IMR-90 (cell line): ENCODE results near the gene HSFX4. TPM values are rescaled to one million over a fixed set of nuclear protein-coding genes. Genes with fewer than 3 reads are reported as not detected.

Experiments
- ATAC-seq: fragments of 200-7000 bp; cut with Tn5 transposase; 2 replicates; pipeline ENCODE4 v1.9.1; 2020; ENCODE audit warnings: low read depth, mild to moderate bottlenecking, moderate library complexity
- BruUV-seq: library from RNA; stranded (reverse); fragments of 400-500 nt; replicated peaks from 2 replicates; lab custom pipeline; 2021; lab: Mats Ljungman, UMichigan
- CTCF ChIA-PET: fragments of 300-600 bp; formaldehyde crosslinking; extraction: SDS; loops from one replicate; lab custom pipeline; 2021; ENCODE audit warnings: antibody characterized with exemption; lab: Yijun Ruan, JAX
- POLR2A ChIA-PET: fragments of 300-600 bp; sonication (Branson Sonifier 250); formaldehyde crosslinking; loops from one replicate; lab custom pipeline; 2022; ENCODE audit warnings: antibody characterized with exemption; ENCODE audit not compliant: unreplicated experiment; lab: Charles Lee
- DNase-seq: peaks from one replicate; pipeline ENCODE4 v3.0.0; 2013
- H2AFZ ChIP-seq: replicated peaks from 2 replicates; pipeline ENCODE3; 2013; ENCODE audit warnings: low read length, mild to moderate bottlenecking; ENCODE audit not compliant: poor library complexity
- H2AK5ac ChIP-seq: 2 replicates; pipeline ENCODE4 v1.6.1; 2013; ENCODE audit warnings: low read depth, low read length, inconsistent platforms
- H2AK9ac ChIP-seq: replicated peaks from 2 replicates; pipeline ENCODE3; 2013; ENCODE audit warnings: mild to moderate bottlenecking, low read depth, low read length, moderate library complexity; ENCODE audit not compliant: poor library complexity
- H2BK120ac ChIP-seq: 2 replicates; pipeline ENCODE4 v1.6.1; 2013; ENCODE audit warnings: low read depth, low read length, inconsistent platforms
- H2BK15ac ChIP-seq: 3 replicates; pipeline ENCODE4 v1.6.1; 2013; ENCODE audit warnings: low read depth, low read length, inconsistent platforms
- H2BK20ac ChIP-seq: 2 replicates; pipeline ENCODE4 v1.6.1; 2013; ENCODE audit warnings: low read depth, mild to moderate bottlenecking, inconsistent platforms, low read length, moderate library complexity
- H2BK5ac ChIP-seq: 2 replicates; pipeline ENCODE4 v1.6.1; 2013; ENCODE audit warnings: mild to moderate bottlenecking, low read depth, low read length, inconsistent platforms; ENCODE audit not compliant: poor library complexity, severe bottlenecking
- H3K14ac ChIP-seq: replicated peaks from 2 replicates; pipeline ENCODE4 v1.6.1; 2013; ENCODE audit warnings: low read depth, low read length, inconsistent platforms
- H3K18ac ChIP-seq: 2 replicates; pipeline ENCODE4 v1.6.1; 2013; ENCODE audit warnings: low read depth, low read length, control low read depth
- H3K23ac ChIP-seq: 2 replicates; pipeline ENCODE4 v1.6.1; 2013; ENCODE audit warnings: low read depth, low read length, inconsistent platforms
- H3K27ac ChIP-seq: 2 replicates; pipeline ENCODE4 v1.5.1; 2013; ENCODE audit warnings: mild to moderate bottlenecking, control low read depth, low read length; ENCODE audit not compliant: insufficient read depth
- H3K27me3 ChIP-seq: 2 replicates; pipeline ENCODE4 v1.6.1; 2013; ENCODE audit warnings: low read length; ENCODE audit not compliant: control insufficient read depth, insufficient read depth
- H3K36me3 ChIP-seq: 2 replicates; pipeline ENCODE4 v1.6.1; 2013; ENCODE audit warnings: low read length, mixed read lengths; ENCODE audit not compliant: control insufficient read depth, insufficient read depth
- H3K4ac ChIP-seq: 2 replicates; pipeline ENCODE4 v1.6.1; 2013; ENCODE audit warnings: low read depth, low read length, inconsistent platforms
- H3K4me1 ChIP-seq: 2 replicates; pipeline ENCODE4 v1.6.1; 2013; ENCODE audit warnings: low read length, mixed read lengths; ENCODE audit not compliant: control insufficient read depth, insufficient read depth
- H3K4me2 ChIP-seq: 2 replicates; pipeline ENCODE4 v1.6.1; 2013; ENCODE audit warnings: low read depth, mild to moderate bottlenecking, control low read depth, low read length, moderate library complexity
- H3K4me3 ChIP-seq: 2 replicates; pipeline ENCODE4 v1.5.1; 2013; ENCODE audit warnings: low read depth, mild to moderate bottlenecking, control low read depth, low read length, moderate library complexity; ENCODE audit not compliant: insufficient read depth
- H3K56ac ChIP-seq: 2 replicates; pipeline ENCODE4 v1.6.1; 2013; ENCODE audit warnings: low read length, inconsistent platforms; ENCODE audit not compliant: insufficient read depth; ENCODE audit errors: extremely low read depth
- H3K79me1 ChIP-seq, 2 experiments: 2 replicates each; pipeline ENCODE4 v1.6.1; 2013; ENCODE audit warnings: low read length in 2 of 2, inconsistent platforms in 1 of 2, low read depth in 1 of 2
- H3K9ac ChIP-seq: 2 replicates; pipeline ENCODE4 v1.6.1; 2013; ENCODE audit warnings: low read depth, low read length, control low read depth
- H3K9me1 ChIP-seq: 2 replicates; pipeline ENCODE4 v1.6.1; 2013; ENCODE audit warnings: low read length, inconsistent platforms; ENCODE audit not compliant: insufficient read depth
- H3K9me3 ChIP-seq: 2 replicates; pipeline ENCODE4 v1.6.1; 2013; ENCODE audit warnings: low read length; ENCODE audit not compliant: control insufficient read depth, insufficient read depth
- H4K20me1 ChIP-seq: 2 replicates; pipeline ENCODE4 v1.6.1; 2013; ENCODE audit warnings: low read length, inconsistent platforms; ENCODE audit not compliant: insufficient read depth
- H4K5ac ChIP-seq: 2 replicates; pipeline ENCODE4 v1.6.1; 2013; ENCODE audit warnings: mild to moderate bottlenecking, low read depth, low read length, control low read depth
- H4K8ac ChIP-seq, 2 experiments: 2 replicates each; pipeline ENCODE4 v1.6.1; 2013; ENCODE audit warnings: low read depth in 2 of 2, low read length in 2 of 2, control low read depth in 1 of 2, inconsistent platforms in 1 of 2
- H4K91ac ChIP-seq: 2 replicates; pipeline ENCODE4 v1.6.1; 2013; ENCODE audit warnings: low read depth, low read length, inconsistent platforms; ENCODE audit not compliant: insufficient read depth
- RCOR1 ChIP-seq: IDR thresholded peaks from 2 replicates; pipeline ENCODE4 v1.6.1; 2012; ENCODE audit warnings: mild to moderate bottlenecking, low read length, improper control_type of control experiment; ENCODE audit not compliant: insufficient replicate concordance
- WGBS, 2 experiments: methylation state at CpG; one replicate each; pipeline versions ENCODE4 v1.1.5 to v1.1.7; 2013; ENCODE audit warnings: missing lambda C conversion rate in 2 of 2; ENCODE audit not compliant: insufficient read length in 1 of 2; ENCODE audit errors: extremely low coverage in 2 of 2; 5-methylcytosine and 5-hydroxymethylcytosine counted together
- dilution Hi-C: fragments of 300-500 bp; cut with HindIII; formaldehyde crosslinking; loops from one replicate; pipeline ENCODE4 v1.14.3; 2018; ENCODE audit warnings: low sequenced_read_pairs; ENCODE audit not compliant: unreplicated experiment
- in situ Hi-C: fragments of 300-500 bp; cut with MboI; formaldehyde crosslinking; loops from 3 replicates; pipeline ENCODE4 v1.14.3; 2019; ENCODE audit warnings: low sequenced_read_pairs, inconsistent platforms, mixed read lengths
- intact Hi-C: fragments of 100-400 bp; cut with micrococcal nuclease; formaldehyde crosslinking; loops from 2 replicates; pipeline ENCODE4 v1.10.0; 2022
- polyA plus RNA-seq, 3 experiments: library from polyadenylated mRNA; depleted of rRNA; stranded (reverse); fragments of >200 nt; gene quantifications; 2 replicates each; pipeline ENCODE4 v1.2.3, GENCODE V29; 2012; ENCODE audit warnings: low replicate concordance in 1 of 3
- total RNA-seq: library from RNA; depleted of rRNA; stranded (reverse); fragments of >200 nt; gene quantifications from 2 replicates; pipeline ENCODE4 v1.2.3, GENCODE V29; 2012
- TF ChIP-seq, protein P1 (sequence below): conservative IDR thresholded peaks from 2 replicates; pipeline ENCODE4 v1.5.1; 2012; ENCODE audit warnings: mild to moderate bottlenecking, low read depth, low read length, improper control_type of control experiment

Gene HSFX4
- total and polyA plus RNA-seq, 2 of the 4 experiments (the other 2 are of a cell fraction) = not detected

- Histone ChIP-seq H4K91ac (no peak overlapping the region), H3K9ac (peak overlapping the region; percentile 29; the same call in 1 of the 2 replicates), H3K9me1 (no peaks in the 10 kb centered on the region; the same call in 1 of the 2 replicates), H3K79me1 (no peaks in the 10 kb centered on the region), H3K23ac (no peak overlapping the region), H4K8ac (no peak overlapping the region), H2BK15ac (no peak overlapping the region), H4K5ac (no peak overlapping the region), H3K27ac (no peak overlapping the region), H3K4me2 (peak overlapping the region; percentile 28), H3K36me3 (no peaks in the 10 kb centered on the region), H2BK5ac (no peak overlapping the region), H2AK5ac (no peak overlapping the region), H3K4me3 (peak overlapping the region; percentile 35; the same call in 1 of the 2 replicates), H2AK9ac (no peak overlapping the region), H2AFZ (no peak overlapping the region), H3K4ac (no peak overlapping the region), H2BK20ac (no peak overlapping the region), H2BK120ac (no peak overlapping the region), H4K20me1 (no peaks in the 10 kb centered on the region), H3K4me1 (no peaks in the 10 kb centered on the region), H3K9me3 (no peaks in the 10 kb centered on the region), H3K14ac (no peak overlapping the region), H3K27me3 (no peaks in the 10 kb centered on the region), H3K56ac (no peak overlapping the region), H3K18ac (no peak overlapping the region)
- ChIA-PET CTCF (interaction anchor here (0.8 kb wide), 1 partner anchor 34 kb away, joined by 3 read pairs; the partner anchor contains the start of gene EOLA2), POLR2A (no interaction called here)
- BruUV-seq = no TSS peak
- TF ChIP-seq RCOR1 = no peak
- TF ChIP-seq, protein P1, sequence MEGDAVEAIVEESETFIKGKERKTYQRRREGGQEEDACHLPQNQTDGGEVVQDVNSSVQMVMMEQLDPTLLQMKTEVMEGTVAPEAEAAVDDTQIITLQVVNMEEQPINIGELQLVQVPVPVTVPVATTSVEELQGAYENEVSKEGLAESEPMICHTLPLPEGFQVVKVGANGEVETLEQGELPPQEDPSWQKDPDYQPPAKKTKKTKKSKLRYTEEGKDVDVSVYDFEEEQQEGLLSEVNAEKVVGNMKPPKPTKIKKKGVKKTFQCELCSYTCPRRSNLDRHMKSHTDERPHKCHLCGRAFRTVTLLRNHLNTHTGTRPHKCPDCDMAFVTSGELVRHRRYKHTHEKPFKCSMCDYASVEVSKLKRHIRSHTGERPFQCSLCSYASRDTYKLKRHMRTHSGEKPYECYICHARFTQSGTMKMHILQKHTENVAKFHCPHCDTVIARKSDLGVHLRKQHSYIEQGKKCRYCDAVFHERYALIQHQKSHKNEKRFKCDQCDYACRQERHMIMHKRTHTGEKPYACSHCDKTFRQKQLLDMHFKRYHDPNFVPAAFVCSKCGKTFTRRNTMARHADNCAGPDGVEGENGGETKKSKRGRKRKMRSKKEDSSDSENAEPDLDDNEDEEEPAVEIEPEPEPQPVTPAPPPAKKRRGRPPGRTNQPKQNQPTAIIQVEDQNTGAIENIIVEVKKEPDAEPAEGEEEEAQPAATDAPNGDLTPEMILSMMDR = 0 out of 2 replicates have a peak, but pooled peaks have one; percentile 8
- DNase-seq (peak; percentile 6), ATAC-seq (peak; percentile 91)
- dilution Hi-C loops (no loop called here), intact Hi-C loops (no loop called here), in situ Hi-C loops (no loop called here)
- WGBS, 2 experiments = no CpG with 5 or more reads among the region's 6 CpGs
Observed at GRCh38 chrX:149903889-149904748, 25.3 kb upstream of the HSFX4 start.
